PC-9 (cell line): ENCODE results near the gene ARHGAP6. TPM values are rescaled to one million over a fixed set of nuclear protein-coding genes. Genes with fewer than 3 reads are reported as not detected.

Source experiments
- BruUV-seq: library from RNA; stranded (reverse); fragments of 400-500 nt; replicated peaks from 2 replicates; lab custom pipeline; 2021; lab: Mats Ljungman, UMichigan
- CTCF ChIA-PET: fragments of 300-600 bp; sonication (Branson Sonifier 250); formaldehyde crosslinking; loops from one replicate; lab custom pipeline; 2022; ENCODE audit warnings: antibody characterized with exemption; lab: Charles Lee
- POLR2A ChIA-PET: fragments of 300-600 bp; sonication (Branson Sonifier 250); formaldehyde crosslinking; loops from one replicate; lab custom pipeline; 2022; ENCODE audit warnings: antibody characterized with exemption; ENCODE audit not compliant: unreplicated experiment; lab: Charles Lee
- DNase-seq, 2 experiments: peaks; one replicate each; pipeline versions ENCODE4 v3.0.0 to v3.0.0-alpha.2; 2015 to 2022; ENCODE audit warnings: mixed read lengths in 1 of 2
- H2AFZ ChIP-seq: fragments of 200-600 bp; sonication (generic); 2 replicates; pipeline ENCODE4 v1.8.1; 2017; ENCODE audit warnings: antibody characterized with exemption
- H3F3A ChIP-seq: fragments of 200-600 bp; sonication (generic); 2 replicates; pipeline ENCODE4 v1.8.1; 2017; ENCODE audit warnings: antibody characterized with exemption, mild to moderate bottlenecking, low read depth; ENCODE audit not compliant: insufficient read depth
- H3K27ac ChIP-seq: fragments of 200-600 bp; sonication (generic); 2 replicates; pipeline ENCODE4 v1.6.1; 2016; ENCODE audit warnings: mixed run types
- H3K27me3 ChIP-seq: fragments of 200-600 bp; sonication (generic); 2 replicates; pipeline ENCODE4 v1.6.1; 2016; ENCODE audit warnings: low read depth, mixed run types; ENCODE audit not compliant: insufficient read depth
- H3K36me3 ChIP-seq: fragments of 200-600 bp; sonication (generic); 2 replicates; pipeline ENCODE4 v1.6.1; 2016; ENCODE audit warnings: low read depth, mixed run types
- H3K4me1 ChIP-seq: fragments of 200-600 bp; sonication (generic); replicated peaks from 2 replicates; pipeline ENCODE4 v1.6.1; 2016; ENCODE audit warnings: mixed run types; ENCODE audit not compliant: insufficient read depth
- H3K4me2 ChIP-seq: fragments of 200-600 bp; sonication (generic); 2 replicates; pipeline ENCODE4 v1.6.1; 2017; ENCODE audit warnings: mixed run types
- H3K4me3 ChIP-seq: fragments of 200-600 bp; sonication (generic); 2 replicates; pipeline ENCODE4 v1.6.1; 2016; ENCODE audit warnings: mixed run types
- H3K79me2 ChIP-seq: fragments of 200-600 bp; sonication (generic); 2 replicates; pipeline ENCODE4 v1.6.1; 2017; ENCODE audit warnings: low read depth, mixed run types
- H3K9me2 ChIP-seq: fragments of 200-600 bp; sonication (generic); 2 replicates; pipeline ENCODE4 v1.8.1; 2017; ENCODE audit warnings: mild to moderate bottlenecking; ENCODE audit not compliant: insufficient read depth
- H3K9me3 ChIP-seq: fragments of 200-600 bp; sonication (generic); 2 replicates; pipeline ENCODE4 v1.8.1; 2016; ENCODE audit warnings: low read depth; ENCODE audit not compliant: insufficient read depth
- H4K20me1 ChIP-seq: fragments of 200-600 bp; sonication (generic); 2 replicates; pipeline ENCODE4 v1.8.1; 2017; ENCODE audit not compliant: insufficient read depth
- EZH2 ChIP-seq: fragments of 200-600 bp; sonication (generic); IDR thresholded peaks from 2 replicates; pipeline ENCODE4 v1.8.0; 2017; ENCODE audit warnings: antibody characterized with exemption, low read depth
- intact Hi-C: fragments of 100-400 bp; cut with micrococcal nuclease; formaldehyde crosslinking; loops from one replicate; pipeline ENCODE4 v1.10.0; 2022; ENCODE audit not compliant: unreplicated experiment
- total RNA-seq: library from RNA; stranded (reverse); gene quantifications from 2 replicates; pipeline ENCODE4 v1.2.3, GENCODE V29; 2021
- TF ChIP-seq, protein P1 (sequence below): fragments of 200-600 bp; sonication (generic); conservative IDR thresholded peaks from 2 replicates; pipeline ENCODE4 v1.6.1; 2017; ENCODE audit warnings: mixed run types, antibody characterized with exemption, mild to moderate bottlenecking, moderate library complexity

Gene ARHGAP6
- total RNA-seq, 1 experiment from 2014 or later: not detected

DNA sequence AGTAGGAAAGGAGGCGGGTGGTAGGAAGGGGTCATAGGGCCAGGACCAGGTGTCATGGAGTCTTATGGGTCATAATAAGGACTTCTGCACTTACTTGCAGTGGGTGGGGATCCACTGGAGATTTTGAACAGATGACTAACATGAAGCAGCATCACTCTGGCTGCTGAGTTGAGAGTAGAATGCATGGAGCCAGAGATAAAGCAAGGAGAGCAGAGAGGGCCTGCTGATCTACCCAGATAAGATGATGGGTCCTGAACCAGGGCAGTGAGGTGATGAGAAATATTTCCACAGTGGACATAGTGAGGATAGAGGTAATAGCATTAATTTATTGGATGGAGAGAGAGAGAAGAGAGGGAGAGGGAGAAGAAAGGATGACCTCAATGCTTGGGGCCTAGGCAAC lies 506.6 kb downstream of the ARHGAP6 start:
- no peak overlapping the region for H3K4me2 ChIP-seq
- TF ChIP-seq, protein P1, sequence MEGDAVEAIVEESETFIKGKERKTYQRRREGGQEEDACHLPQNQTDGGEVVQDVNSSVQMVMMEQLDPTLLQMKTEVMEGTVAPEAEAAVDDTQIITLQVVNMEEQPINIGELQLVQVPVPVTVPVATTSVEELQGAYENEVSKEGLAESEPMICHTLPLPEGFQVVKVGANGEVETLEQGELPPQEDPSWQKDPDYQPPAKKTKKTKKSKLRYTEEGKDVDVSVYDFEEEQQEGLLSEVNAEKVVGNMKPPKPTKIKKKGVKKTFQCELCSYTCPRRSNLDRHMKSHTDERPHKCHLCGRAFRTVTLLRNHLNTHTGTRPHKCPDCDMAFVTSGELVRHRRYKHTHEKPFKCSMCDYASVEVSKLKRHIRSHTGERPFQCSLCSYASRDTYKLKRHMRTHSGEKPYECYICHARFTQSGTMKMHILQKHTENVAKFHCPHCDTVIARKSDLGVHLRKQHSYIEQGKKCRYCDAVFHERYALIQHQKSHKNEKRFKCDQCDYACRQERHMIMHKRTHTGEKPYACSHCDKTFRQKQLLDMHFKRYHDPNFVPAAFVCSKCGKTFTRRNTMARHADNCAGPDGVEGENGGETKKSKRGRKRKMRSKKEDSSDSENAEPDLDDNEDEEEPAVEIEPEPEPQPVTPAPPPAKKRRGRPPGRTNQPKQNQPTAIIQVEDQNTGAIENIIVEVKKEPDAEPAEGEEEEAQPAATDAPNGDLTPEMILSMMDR: no peak
- no peak for TF ChIP-seq EZH2
- H3K27me3 ChIP-seq: peaks cover 15% of the 10 kb centered on the region; the same call in 1 of the 2 replicates
- intact Hi-C loops: no loop called here
- CTCF ChIA-PET: no interaction called here
- BruUV-seq: no TSS peak
- POLR2A ChIA-PET: no interaction called here
- H3K79me2 ChIP-seq: no peaks in the 10 kb centered on the region
- no peaks in the 10 kb centered on the region for H4K20me1 ChIP-seq
- no peak overlapping the region for H3K4me3 ChIP-seq
- no peak overlapping the region for H3K27ac ChIP-seq
- H3K9me3 ChIP-seq: no peaks in the 10 kb centered on the region
- no peak overlapping the region for H2AFZ ChIP-seq
- H3K4me1 ChIP-seq: no peaks in the 10 kb centered on the region
- H3F3A ChIP-seq: no peaks in the 10 kb centered on the region
- H3K9me2 ChIP-seq: no peaks in the 10 kb centered on the region
- no peak for DNase-seq
- H3K36me3 ChIP-seq: no peaks in the 10 kb centered on the region

DNA sequence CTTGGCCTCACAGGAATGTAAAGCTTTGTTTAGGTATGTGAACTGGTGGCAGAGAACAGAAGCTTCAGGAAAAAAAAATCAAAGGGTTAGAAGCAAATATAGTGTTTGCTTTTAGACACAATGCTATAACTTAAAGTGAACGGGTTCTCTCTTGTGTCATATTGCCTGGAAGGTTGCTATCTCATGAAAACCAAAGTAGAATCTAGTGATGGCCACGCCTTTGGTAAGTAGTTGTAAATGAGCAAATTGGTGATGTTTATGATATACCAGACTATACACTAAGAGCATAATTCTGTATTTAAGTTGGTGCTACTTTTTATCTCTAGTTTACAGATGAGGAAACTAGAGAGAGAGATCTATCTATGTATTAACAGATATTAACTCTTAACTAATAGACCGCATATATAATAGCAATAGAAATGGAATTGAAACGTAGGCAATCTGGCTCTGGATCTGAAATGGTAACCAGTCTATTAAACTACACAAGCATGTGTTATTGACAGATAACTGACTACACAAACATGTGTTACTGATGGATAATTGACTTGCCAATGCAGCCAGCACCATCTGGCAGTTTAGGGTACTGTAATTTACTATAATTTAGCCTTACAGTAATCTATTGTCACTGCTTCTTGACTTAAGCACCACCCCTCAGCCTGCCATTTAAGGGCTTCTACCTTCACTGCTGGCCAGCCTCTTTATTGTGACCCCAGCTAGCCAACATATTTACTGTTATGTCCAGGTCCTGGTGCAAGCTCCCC lies 513.7 kb downstream of the ARHGAP6 start:
- Histone ChIP-seq H3K4me2 (no peak overlapping the region), H2AFZ (no peak overlapping the region), H3K79me2 (no peaks in the 10 kb centered on the region), H3K9me3 (no peaks in the 10 kb centered on the region), H3K27me3 (0 out of 2 replicates have a peak, but pooled peaks cover 6% of the 10 kb centered on the region), H3K27ac (no peak overlapping the region), H4K20me1 (no peaks in the 10 kb centered on the region), H3K4me1 (no peaks in the 10 kb centered on the region), H3K4me3 (no peak overlapping the region), H3K9me2 (no peaks in the 10 kb centered on the region), H3F3A (no peaks in the 10 kb centered on the region), H3K36me3 (no peaks in the 10 kb centered on the region)
- no TSS peak for BruUV-seq
- DNase-seq: no peak
- intact Hi-C loops: no loop called here
- ChIA-PET CTCF (no interaction called here), POLR2A (no interaction called here)
- TF ChIP-seq, protein P1: no peak
- no peak for TF ChIP-seq EZH2

DNA sequence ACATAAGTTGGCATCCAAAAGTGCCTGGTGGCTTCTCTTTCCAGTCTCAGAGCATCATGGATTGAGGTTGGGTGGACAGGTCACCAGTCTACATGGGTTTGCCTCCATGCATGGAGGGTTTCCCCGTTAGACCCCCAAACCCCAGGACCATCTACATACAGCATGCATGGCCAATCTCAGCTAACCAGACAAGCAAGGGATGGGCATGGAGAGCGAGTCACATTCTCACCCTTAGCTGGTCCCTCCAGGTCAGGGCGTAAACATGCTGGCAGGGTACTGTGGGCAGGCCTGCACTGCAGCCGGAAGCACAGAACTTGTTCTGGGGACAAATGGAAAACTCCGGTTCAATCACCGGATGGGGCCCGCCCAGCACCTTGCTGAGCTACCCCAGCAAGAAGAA lies 517.3 kb downstream of the ARHGAP6 start:
- no peaks in the 10 kb centered on the region for H3K79me2 ChIP-seq
- H3K9me2 ChIP-seq: no peaks in the 10 kb centered on the region
- H3K4me3 ChIP-seq: no peak overlapping the region
- no peaks in the 10 kb centered on the region for H3K36me3 ChIP-seq
- no peaks in the 10 kb centered on the region for H4K20me1 ChIP-seq
- TF ChIP-seq EZH2: no peak
- TF ChIP-seq, protein P1: no peak
- H2AFZ ChIP-seq: no peak overlapping the region
- H3K27ac ChIP-seq: no peak overlapping the region
- no peaks in the 10 kb centered on the region for H3K9me3 ChIP-seq
- no peak overlapping the region for H3K4me2 ChIP-seq
- no peaks in the 10 kb centered on the region for H3K27me3 ChIP-seq
- CTCF ChIA-PET: no interaction called here
- intact Hi-C loops: loop anchor here (10.0 kb wide), 1 partner anchor 1556 kb away; no protein-coding TSS in a partner anchor
- BruUV-seq: no TSS peak
- no peaks in the 10 kb centered on the region for H3F3A ChIP-seq
- no peaks in the 10 kb centered on the region for H3K4me1 ChIP-seq
- DNase-seq: no peak
- POLR2A ChIA-PET: no interaction called here
